ENCODE data around the gene VWA8. TPM values are rescaled to one million over a fixed set of nuclear protein-coding genes. Genes with fewer than 3 reads are reported as not detected.

Gene VWA8
- total and polyA plus RNA-seq, 4 donors, result 7.1 to 50.3 (median 12.4) TPM

DNA sequence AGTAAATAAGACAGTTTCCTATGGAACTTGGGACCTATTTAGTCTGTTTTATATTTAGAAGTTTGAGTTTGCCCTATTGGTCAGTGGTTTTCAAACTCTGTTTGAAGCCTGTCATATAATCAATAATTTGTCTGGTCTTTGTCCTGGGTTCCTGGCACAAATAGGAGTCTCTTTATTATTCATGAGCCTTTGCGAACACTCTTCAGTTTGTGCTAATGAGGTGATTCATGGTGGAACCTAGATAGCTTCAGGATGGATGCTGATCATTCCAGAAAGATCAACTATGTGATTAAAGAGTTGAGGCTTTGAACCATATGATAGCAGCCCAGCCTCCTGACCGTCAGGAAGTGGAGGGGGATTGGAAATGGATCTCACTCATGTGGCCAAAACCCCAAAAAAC lies 10.0 kb upstream of the VWA8 start:
- Histone ChIP-seq H3K36me3 (ENCODE audit: control insufficient read depth in 4 of 4, insufficient read depth in 3 of 4, low read depth in 1 of 4, low read length in 3 of 4) (no peaks in the 10 kb centered on the region), H3K4me1 (ENCODE audit: control insufficient read depth in 4 of 4, insufficient read depth in 4 of 4, low read length in 3 of 4) (peaks cover 1 to 22% (median 2%) of the 10 kb centered on the region in 4 donors), H3K27ac (ENCODE audit: low read depth in 1 of 2, low read length in 2 of 2) (peak overlapping the region in 1 of 2 donors; percentile 39), H3K27me3 (ENCODE audit: control insufficient read depth in 4 of 4, insufficient read depth in 4 of 4, low read length in 3 of 4) (no peaks in the 10 kb centered on the region), H3K9me3 (ENCODE audit: control insufficient read depth in 4 of 4, low read length in 3 of 4) (no peaks in the 10 kb centered on the region), H3K4me3 (ENCODE audit: low read depth in 1 of 3, low read length in 3 of 3) (no peak overlapping the region), H3K9ac (ENCODE audit: low read depth in 1 of 2, low read length in 2 of 2) (no peak overlapping the region)
- DNase-seq (ENCODE audit: low spot score), result no peak
- 45% methylated on average over 2 of the region's 2 CpGs for WGBS
- no peak for TF ChIP-seq GABPA (IDR thresholded peaks at IDR 0.05 in 1 of 2, conservative IDR thresholded peaks at IDR 0.05 in 1 of 2)
- TF ChIP-seq FOXA2 (IDR thresholded peaks at IDR 0.05), result no peak
- no peak for TF ChIP-seq HNF4G (IDR thresholded peaks at IDR 0.05)
- TF ChIP-seq RXRA (IDR thresholded peaks at IDR 0.05), result peak in 1 of 2 donors; percentile 35
- TF ChIP-seq, protein P1, sequence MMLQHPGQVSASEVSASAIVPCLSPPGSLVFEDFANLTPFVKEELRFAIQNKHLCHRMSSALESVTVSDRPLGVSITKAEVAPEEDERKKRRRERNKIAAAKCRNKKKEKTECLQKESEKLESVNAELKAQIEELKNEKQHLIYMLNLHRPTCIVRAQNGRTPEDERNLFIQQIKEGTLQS (IDR thresholded peaks at IDR 0.05), result no peak
- TF ChIP-seq, protein P2, sequence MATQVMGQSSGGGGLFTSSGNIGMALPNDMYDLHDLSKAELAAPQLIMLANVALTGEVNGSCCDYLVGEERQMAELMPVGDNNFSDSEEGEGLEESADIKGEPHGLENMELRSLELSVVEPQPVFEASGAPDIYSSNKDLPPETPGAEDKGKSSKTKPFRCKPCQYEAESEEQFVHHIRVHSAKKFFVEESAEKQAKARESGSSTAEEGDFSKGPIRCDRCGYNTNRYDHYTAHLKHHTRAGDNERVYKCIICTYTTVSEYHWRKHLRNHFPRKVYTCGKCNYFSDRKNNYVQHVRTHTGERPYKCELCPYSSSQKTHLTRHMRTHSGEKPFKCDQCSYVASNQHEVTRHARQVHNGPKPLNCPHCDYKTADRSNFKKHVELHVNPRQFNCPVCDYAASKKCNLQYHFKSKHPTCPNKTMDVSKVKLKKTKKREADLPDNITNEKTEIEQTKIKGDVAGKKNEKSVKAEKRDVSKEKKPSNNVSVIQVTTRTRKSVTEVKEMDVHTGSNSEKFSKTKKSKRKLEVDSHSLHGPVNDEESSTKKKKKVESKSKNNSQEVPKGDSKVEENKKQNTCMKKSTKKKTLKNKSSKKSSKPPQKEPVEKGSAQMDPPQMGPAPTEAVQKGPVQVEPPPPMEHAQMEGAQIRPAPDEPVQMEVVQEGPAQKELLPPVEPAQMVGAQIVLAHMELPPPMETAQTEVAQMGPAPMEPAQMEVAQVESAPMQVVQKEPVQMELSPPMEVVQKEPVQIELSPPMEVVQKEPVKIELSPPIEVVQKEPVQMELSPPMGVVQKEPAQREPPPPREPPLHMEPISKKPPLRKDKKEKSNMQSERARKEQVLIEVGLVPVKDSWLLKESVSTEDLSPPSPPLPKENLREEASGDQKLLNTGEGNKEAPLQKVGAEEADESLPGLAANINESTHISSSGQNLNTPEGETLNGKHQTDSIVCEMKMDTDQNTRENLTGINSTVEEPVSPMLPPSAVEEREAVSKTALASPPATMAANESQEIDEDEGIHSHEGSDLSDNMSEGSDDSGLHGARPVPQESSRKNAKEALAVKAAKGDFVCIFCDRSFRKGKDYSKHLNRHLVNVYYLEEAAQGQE (IDR thresholded peaks at IDR 0.05), result no peak
- TF ChIP-seq HNF4A (conservative IDR thresholded peaks at IDR 0.05), result peak; percentile 71 to 76
- no peak for TF ChIP-seq JUND (IDR thresholded peaks at IDR 0.05)
- TF ChIP-seq EGR1 (IDR thresholded peaks at IDR 0.05; ENCODE audit: low read depth in 2 of 2), result no peak
- TF ChIP-seq FOXA1 (IDR thresholded peaks at IDR 0.05), result no peak
- TF ChIP-seq, protein P3, sequence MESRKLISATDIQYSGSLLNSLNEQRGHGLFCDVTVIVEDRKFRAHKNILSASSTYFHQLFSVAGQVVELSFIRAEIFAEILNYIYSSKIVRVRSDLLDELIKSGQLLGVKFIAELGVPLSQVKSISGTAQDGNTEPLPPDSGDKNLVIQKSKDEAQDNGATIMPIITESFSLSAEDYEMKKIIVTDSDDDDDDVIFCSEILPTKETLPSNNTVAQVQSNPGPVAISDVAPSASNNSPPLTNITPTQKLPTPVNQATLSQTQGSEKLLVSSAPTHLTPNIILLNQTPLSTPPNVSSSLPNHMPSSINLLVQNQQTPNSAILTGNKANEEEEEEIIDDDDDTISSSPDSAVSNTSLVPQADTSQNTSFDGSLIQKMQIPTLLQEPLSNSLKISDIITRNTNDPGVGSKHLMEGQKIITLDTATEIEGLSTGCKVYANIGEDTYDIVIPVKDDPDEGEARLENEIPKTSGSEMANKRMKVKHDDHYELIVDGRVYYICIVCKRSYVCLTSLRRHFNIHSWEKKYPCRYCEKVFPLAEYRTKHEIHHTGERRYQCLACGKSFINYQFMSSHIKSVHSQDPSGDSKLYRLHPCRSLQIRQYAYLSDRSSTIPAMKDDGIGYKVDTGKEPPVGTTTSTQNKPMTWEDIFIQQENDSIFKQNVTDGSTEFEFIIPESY (IDR thresholded peaks at IDR 0.05), result no peak
- no peak for TF ChIP-seq YY1 (IDR thresholded peaks at IDR 0.05)
- TF ChIP-seq RAD21 (IDR thresholded peaks at IDR 0.05), result peak in 1 of 2 donors; percentile 14
- TF ChIP-seq, protein P4, sequence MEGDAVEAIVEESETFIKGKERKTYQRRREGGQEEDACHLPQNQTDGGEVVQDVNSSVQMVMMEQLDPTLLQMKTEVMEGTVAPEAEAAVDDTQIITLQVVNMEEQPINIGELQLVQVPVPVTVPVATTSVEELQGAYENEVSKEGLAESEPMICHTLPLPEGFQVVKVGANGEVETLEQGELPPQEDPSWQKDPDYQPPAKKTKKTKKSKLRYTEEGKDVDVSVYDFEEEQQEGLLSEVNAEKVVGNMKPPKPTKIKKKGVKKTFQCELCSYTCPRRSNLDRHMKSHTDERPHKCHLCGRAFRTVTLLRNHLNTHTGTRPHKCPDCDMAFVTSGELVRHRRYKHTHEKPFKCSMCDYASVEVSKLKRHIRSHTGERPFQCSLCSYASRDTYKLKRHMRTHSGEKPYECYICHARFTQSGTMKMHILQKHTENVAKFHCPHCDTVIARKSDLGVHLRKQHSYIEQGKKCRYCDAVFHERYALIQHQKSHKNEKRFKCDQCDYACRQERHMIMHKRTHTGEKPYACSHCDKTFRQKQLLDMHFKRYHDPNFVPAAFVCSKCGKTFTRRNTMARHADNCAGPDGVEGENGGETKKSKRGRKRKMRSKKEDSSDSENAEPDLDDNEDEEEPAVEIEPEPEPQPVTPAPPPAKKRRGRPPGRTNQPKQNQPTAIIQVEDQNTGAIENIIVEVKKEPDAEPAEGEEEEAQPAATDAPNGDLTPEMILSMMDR (IDR thresholded peaks at IDR 0.05; ENCODE audit: low read depth, low read length, missing input control), result no peak
- peak; percentile 59 for TF ChIP-seq SP1 (IDR thresholded peaks at IDR 0.05)
- TF ChIP-seq, protein P5, sequence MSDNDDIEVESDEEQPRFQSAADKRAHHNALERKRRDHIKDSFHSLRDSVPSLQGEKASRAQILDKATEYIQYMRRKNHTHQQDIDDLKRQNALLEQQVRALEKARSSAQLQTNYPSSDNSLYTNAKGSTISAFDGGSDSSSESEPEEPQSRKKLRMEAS (IDR thresholded peaks at IDR 0.05), result no peak
- TF ChIP-seq TAF1 (conservative IDR thresholded peaks at IDR 0.05), result no peak
- no peak for TF ChIP-seq NR2F2 (IDR thresholded peaks at IDR 0.05)
